Right hindlimb (tissue), 1 donor: ENCODE results near the gene RARA.
A peak's percentile ranks its signal among the peaks of the same experiment; 100 is the strongest.

ENCODE experiments used
- DNase-seq: peaks from one replicate; pipeline ENCODE4 v3.0.0-alpha.2; 2018

Gene RARA

GRCh38 chr17:40346765-40347158, 37.8 kb downstream of the RARA start:
- DNase-seq = no peak

- DNase-seq = peak; percentile 51
Observed at GRCh38 chr17:40347319-40348135, 38.5 kb downstream of the RARA start.

GRCh38 chr17:40348136-40348504, 39.1 kb downstream of the RARA start:
- DNase-seq = peak; percentile 16

- DNase-seq = peak; percentile 80
Observed at GRCh38 chr17:40348562-40349476, 39.8 kb downstream of the RARA start.

GRCh38 chr17:40349477-40349894, 40.5 kb downstream of the RARA start:
- no peak for DNase-seq

GRCh38 chr17:40349895-40350688, 41.1 kb downstream of the RARA start:
- DNase-seq = peak; percentile 85

- DNase-seq = peak; percentile 42
Observed at GRCh38 chr17:40350689-40351358, 41.8 kb downstream of the RARA start.

GRCh38 chr17:40351359-40352236, 42.6 kb downstream of the RARA start:
- DNase-seq = peak; percentile 53

- no peak for DNase-seq
Observed at GRCh38 chr17:40352237-40352778, 43.3 kb downstream of the RARA start.

- DNase-seq = no peak
Observed at GRCh38 chr17:40352779-40353394, 43.9 kb downstream of the RARA start.

GRCh38 chr17:40354221-40355122, 45.5 kb downstream of the RARA start:
- DNase-seq = no peak

- DNase-seq = peak; percentile 84
Observed at GRCh38 chr17:40355123-40355803, 46.3 kb downstream of the RARA start.

GRCh38 chr17:40355804-40356758, 47.1 kb downstream of the RARA start:
- peak; percentile 44 for DNase-seq

- peak; percentile 47 for DNase-seq
Observed at GRCh38 chr17:40356990-40357881, 48.3 kb downstream of the RARA start.

GRCh38 chr17:40358323-40359038, 49.5 kb downstream of the RARA start:
- peak; percentile 93 for DNase-seq

- no peak for DNase-seq
Observed at GRCh38 chr17:40360091-40360490, 51.1 kb downstream of the RARA start.
